K562 (cell line): ENCODE measurements around the gene DLST.

Experiments used
- BMI1 ChIP-seq: fragments of 150-350 bp; IDR thresholded peaks from 2 replicates; pipeline ENCODE4 v1.6.1; 2014; ENCODE audit warnings: low read length
- DNMT1 ChIP-seq: fragments of 450-650 bp; IDR thresholded peaks from 2 replicates; pipeline ENCODE4 v1.6.1; 2016; ENCODE audit warnings: antibody characterized with exemption, mild to moderate bottlenecking
- EP300 ChIP-seq: IDR thresholded peaks from 2 replicates; pipeline ENCODE4 v1.6.1; 2012; ENCODE audit warnings: low read length, improper control_type of control experiment
- GTF2F1 ChIP-seq: IDR thresholded peaks from 2 replicates; pipeline ENCODE4 v1.6.1; 2011; ENCODE audit warnings: low read depth, low read length, improper control_type of control experiment
- MED1 ChIP-seq: sonication (generic); formaldehyde crosslinking; IDR thresholded peaks from 2 replicates; pipeline ENCODE4 v1.8.1; 2023; ENCODE audit warnings: missing genetic modification reagents, borderline replicate concordance
- POLR2A ChIP-seq: fragments of 450-650 bp; conservative IDR thresholded peaks from 2 replicates; pipeline ENCODE4 v1.6.1; 2016
- POLR3A ChIP-seq: IDR thresholded peaks from 2 replicates; pipeline ENCODE4 v1.6.1; 2011; ENCODE audit warnings: borderline replicate concordance, mild to moderate bottlenecking, moderate library complexity; ENCODE audit not compliant: insufficient read length, insufficient read depth; ENCODE audit errors: extremely low read depth
- RFX5 ChIP-seq: IDR thresholded peaks from 2 replicates; pipeline ENCODE4 v1.6.1; 2011; ENCODE audit warnings: low read depth, mild to moderate bottlenecking, improper control_type of control experiment, low read length
- ZC3H4 ChIP-seq: sonication (generic); formaldehyde crosslinking; IDR thresholded peaks from 2 replicates; pipeline ENCODE4 v1.9.0; 2021; ENCODE audit warnings: missing genetic modification reagents, borderline replicate concordance
- ZHX1 ChIP-seq: fragments of 150-350 bp; conservative IDR thresholded peaks from 2 replicates; pipeline ENCODE4 v1.6.1; 2014; ENCODE audit warnings: low read length
- ZNF124 ChIP-seq: sonication (generic); formaldehyde crosslinking; IDR thresholded peaks from 2 replicates; pipeline ENCODE4 v1.8.1; 2022; ENCODE audit warnings: missing genetic modification reagents
- ZNF3 ChIP-seq: fragments of 250-450 bp; sonication (Bioruptor Pico); IDR thresholded peaks from 2 replicates; pipeline ENCODE4 v1.5.0; 2021; ENCODE audit warnings: mild to moderate bottlenecking, moderate library complexity
- ZNF512 ChIP-seq: IDR thresholded peaks from 2 replicates; pipeline ENCODE4 v1.6.1; 2016; ENCODE audit warnings: missing genetic modification characterization, missing compliant biosample characterization
- TF ChIP-seq, protein P1 (sequence below), 3 experiments: IDR thresholded peaks in 2 of 3; conservative IDR thresholded peaks in 1 of 3; 2 replicates each; pipeline ENCODE4 v1.5.1; 2011 to 2012; ENCODE audit warnings: low read length in 3 of 3, mild to moderate bottlenecking in 3 of 3, control low read depth in 2 of 3, improper control_type of control experiment in 1 of 3, inconsistent platforms in 1 of 3, low read depth in 1 of 3, mixed read lengths in 1 of 3, moderate library complexity in 1 of 3; ENCODE audit not compliant: insufficient read depth in 2 of 3

- no peak for TF ChIP-seq ZNF124 (CRISPR knock-in tag)
- TF ChIP-seq, protein P1, sequence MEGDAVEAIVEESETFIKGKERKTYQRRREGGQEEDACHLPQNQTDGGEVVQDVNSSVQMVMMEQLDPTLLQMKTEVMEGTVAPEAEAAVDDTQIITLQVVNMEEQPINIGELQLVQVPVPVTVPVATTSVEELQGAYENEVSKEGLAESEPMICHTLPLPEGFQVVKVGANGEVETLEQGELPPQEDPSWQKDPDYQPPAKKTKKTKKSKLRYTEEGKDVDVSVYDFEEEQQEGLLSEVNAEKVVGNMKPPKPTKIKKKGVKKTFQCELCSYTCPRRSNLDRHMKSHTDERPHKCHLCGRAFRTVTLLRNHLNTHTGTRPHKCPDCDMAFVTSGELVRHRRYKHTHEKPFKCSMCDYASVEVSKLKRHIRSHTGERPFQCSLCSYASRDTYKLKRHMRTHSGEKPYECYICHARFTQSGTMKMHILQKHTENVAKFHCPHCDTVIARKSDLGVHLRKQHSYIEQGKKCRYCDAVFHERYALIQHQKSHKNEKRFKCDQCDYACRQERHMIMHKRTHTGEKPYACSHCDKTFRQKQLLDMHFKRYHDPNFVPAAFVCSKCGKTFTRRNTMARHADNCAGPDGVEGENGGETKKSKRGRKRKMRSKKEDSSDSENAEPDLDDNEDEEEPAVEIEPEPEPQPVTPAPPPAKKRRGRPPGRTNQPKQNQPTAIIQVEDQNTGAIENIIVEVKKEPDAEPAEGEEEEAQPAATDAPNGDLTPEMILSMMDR (IDR thresholded peaks at IDR 0.05 in 2 of 3, conservative IDR thresholded peaks at IDR 0.05 in 1 of 3; ENCODE audit: insufficient read depth in 2 of 3, low read depth in 1 of 3, low read length in 3 of 3) = no peak
- TF ChIP-seq RFX5 = no peak
- no peak for TF ChIP-seq ZHX1
- TF ChIP-seq ZNF3 (CRISPR knock-in tag) = no peak
- no peak for TF ChIP-seq BMI1
- TF ChIP-seq POLR3A = no peak
- TF ChIP-seq ZNF512 = no peak
- TF ChIP-seq EP300 = no peak
- no peak for TF ChIP-seq ZC3H4 (CRISPR knock-in tag)
- no peak for TF ChIP-seq GTF2F1
- TF ChIP-seq DNMT1 = no peak
- no peak for TF ChIP-seq POLR2A
- TF ChIP-seq MED1 (CRISPR knock-in tag) = no peak
Observed at GRCh38 chr14:74843653-74844052, 38.1 kb upstream of the DLST start.
